Spleen (tissue), 7 donors: Measurements from ENCODE around the gene UBP1.

Source experiments
- POLR2A ChIP-seq, 3 donors: fragments of 450-650 bp; IDR thresholded peaks; one replicate each; pipeline ENCODE4 v1.5.1; 2017; ENCODE audit warnings: antibody characterized with exemption in 3 of 3, mild to moderate bottlenecking in 1 of 3
- POLR2AphosphoS5 ChIP-seq, 3 donors: sonication (generic); formaldehyde crosslinking; IDR thresholded peaks; one replicate each; pipeline ENCODE4 v1.5.1; 2017; ENCODE audit warnings: antibody characterized with exemption in 3 of 3
- TF ChIP-seq, protein P1 (sequence below), 11 experiments: fragments of 200-600 bp in 7 of 11; fragments of 450-650 bp in 4 of 11; sonication (generic) in 4 of 11; IDR thresholded peaks in 8 of 11; conservative IDR thresholded peaks in 3 of 11; 1 replicate in 7 of 11; 2 replicates in 4 of 11; pipeline versions ENCODE4 v1.4.0 to v1.8.0; 2016 to 2021; ENCODE audit warnings: antibody characterized with exemption in 11 of 11, inconsistent platforms in 4 of 11, mild to moderate bottlenecking in 1 of 11
- donor health status: DM: no; HTN: no; CAD: no; lungs with moderate emphysema.
- donor health status: DM: no; HTN: no; CAD: no.
- donor health status: DM: no; HTN: no; CAD: no.

DNA sequence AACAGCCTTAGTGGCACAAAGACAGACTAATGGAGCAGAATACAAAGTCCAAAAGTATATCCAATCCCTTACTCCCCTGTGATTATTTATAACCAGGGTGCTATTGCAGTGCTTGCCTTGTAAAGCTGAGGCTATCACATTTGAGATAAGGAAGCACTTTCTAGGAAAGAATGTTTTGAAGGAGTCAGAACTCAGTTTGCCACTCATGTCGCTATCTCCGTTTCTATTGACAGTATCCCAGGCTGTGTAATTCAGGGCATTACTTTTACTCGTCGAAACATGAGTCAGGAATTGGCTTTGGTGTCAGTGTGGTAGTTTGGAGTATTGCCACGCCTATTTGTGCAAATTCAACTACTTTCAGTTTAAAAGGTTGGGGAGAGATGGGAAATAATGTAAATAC lies 84.6 kb downstream of the UBP1 start:
- no peak for TF ChIP-seq POLR2AphosphoS5 (IDR thresholded peaks at IDR 0.05)
- TF ChIP-seq, protein P1, sequence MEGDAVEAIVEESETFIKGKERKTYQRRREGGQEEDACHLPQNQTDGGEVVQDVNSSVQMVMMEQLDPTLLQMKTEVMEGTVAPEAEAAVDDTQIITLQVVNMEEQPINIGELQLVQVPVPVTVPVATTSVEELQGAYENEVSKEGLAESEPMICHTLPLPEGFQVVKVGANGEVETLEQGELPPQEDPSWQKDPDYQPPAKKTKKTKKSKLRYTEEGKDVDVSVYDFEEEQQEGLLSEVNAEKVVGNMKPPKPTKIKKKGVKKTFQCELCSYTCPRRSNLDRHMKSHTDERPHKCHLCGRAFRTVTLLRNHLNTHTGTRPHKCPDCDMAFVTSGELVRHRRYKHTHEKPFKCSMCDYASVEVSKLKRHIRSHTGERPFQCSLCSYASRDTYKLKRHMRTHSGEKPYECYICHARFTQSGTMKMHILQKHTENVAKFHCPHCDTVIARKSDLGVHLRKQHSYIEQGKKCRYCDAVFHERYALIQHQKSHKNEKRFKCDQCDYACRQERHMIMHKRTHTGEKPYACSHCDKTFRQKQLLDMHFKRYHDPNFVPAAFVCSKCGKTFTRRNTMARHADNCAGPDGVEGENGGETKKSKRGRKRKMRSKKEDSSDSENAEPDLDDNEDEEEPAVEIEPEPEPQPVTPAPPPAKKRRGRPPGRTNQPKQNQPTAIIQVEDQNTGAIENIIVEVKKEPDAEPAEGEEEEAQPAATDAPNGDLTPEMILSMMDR (IDR thresholded peaks at IDR 0.05 in 8 of 11, conservative IDR thresholded peaks at IDR 0.05 in 3 of 11) = no peak
- TF ChIP-seq POLR2A (IDR thresholded peaks at IDR 0.05) = no peak
